ENCODE results near the gene TMEM131L.

Gene TMEM131L

DNA sequence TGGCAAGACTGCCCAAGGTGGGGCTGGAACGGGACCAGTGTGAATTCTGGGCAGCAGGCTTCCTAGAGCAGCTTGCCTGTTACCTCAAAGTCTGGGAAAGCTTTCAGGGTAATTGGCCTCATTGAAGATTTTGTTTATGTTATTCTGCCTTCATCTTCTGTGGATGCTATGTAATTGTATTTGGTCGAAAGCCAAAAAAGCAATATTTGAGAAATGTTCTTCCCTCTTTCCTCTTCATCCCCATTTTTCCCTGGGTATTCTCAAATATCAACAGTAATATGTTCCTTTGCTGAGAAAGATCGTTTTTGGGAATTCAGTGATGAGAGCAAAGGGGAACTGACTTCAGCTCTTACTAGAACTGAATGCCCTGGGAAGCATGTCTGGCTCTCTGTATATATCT, 12.9 kb downstream of the TMEM131L start:
- H3K27me3 ChIP-seq (ENCODE audit: control insufficient read depth, insufficient read depth, low read length), result no peaks in the 10 kb centered on the region
- H3K36me3 ChIP-seq (ENCODE audit: control insufficient read depth, insufficient read depth, low read length), result no peaks in the 10 kb centered on the region
- H3K9me3 ChIP-seq (ENCODE audit: control insufficient read depth, insufficient read depth, low read length), result no peaks in the 10 kb centered on the region
- WGBS (ENCODE audit: insufficient coverage, insufficient read length), result no CpG with 5 or more reads among the region's 3 CpGs
- H3K4me1 ChIP-seq (ENCODE audit: control insufficient read depth, insufficient read depth, low read length), result no peaks in the 10 kb centered on the region
- H3K4me3 ChIP-seq (ENCODE audit: low read length), result no peak overlapping the region
- no peak overlapping the region for H3K27ac ChIP-seq (ENCODE audit: low read length)
- DNase-seq (ENCODE audit: low read depth, low spot score), result no peak

DNA sequence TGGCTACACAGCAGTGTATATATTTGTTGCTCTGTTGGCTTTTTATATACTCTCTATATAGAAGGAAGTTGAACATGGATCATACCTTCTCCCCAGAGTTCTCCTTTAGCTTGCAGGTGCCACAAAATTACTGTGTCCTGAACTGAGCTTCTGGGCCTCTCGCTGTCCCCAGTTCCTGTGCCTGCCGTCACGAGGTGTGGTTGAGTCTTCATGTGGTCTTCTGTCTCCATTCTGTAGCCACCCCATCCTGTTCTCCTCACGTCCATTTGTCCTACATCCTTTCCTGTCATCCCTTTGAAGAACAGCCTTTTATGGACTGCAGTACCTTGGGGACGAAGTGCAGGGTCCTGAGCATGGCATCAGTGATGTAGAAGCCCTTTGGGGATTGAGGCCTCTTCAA, 14.5 kb downstream of the TMEM131L start:
- H3K9me3 ChIP-seq (ENCODE audit: control insufficient read depth, insufficient read depth, low read length), result no peaks in the 10 kb centered on the region
- no CpG with 5 or more reads among the region's 5 CpGs for WGBS (ENCODE audit: insufficient coverage, insufficient read length)
- no peak overlapping the region for H3K27ac ChIP-seq (ENCODE audit: low read length)
- DNase-seq (ENCODE audit: low read depth, low spot score), result no peak
- H3K27me3 ChIP-seq (ENCODE audit: control insufficient read depth, insufficient read depth, low read length), result no peaks in the 10 kb centered on the region
- no peak overlapping the region for H3K4me3 ChIP-seq (ENCODE audit: low read length)
- no peaks in the 10 kb centered on the region for H3K4me1 ChIP-seq (ENCODE audit: control insufficient read depth, insufficient read depth, low read length)
- no peaks in the 10 kb centered on the region for H3K36me3 ChIP-seq (ENCODE audit: control insufficient read depth, insufficient read depth, low read length)

DNA sequence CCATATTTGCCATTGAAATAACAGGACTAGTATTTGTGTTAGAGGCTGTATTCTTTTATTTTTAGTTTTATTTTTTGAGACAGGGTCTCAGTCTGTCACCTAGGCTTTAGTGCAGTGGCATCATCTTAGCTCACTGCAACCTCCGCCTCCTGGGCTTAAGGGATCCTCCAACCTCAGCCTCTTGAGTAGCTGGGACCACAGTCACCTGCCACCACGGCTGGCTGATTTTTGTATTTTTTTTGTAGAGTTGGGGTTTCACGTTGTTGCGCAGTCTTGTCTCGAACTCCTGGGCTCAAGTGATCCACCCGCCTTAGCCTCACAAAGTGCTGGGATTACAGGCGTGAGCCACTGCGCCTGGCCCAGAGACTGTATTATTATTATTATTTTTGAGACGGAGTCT, 15.3 kb downstream of the TMEM131L start:
- no peak overlapping the region for H3K27ac ChIP-seq (ENCODE audit: low read length)
- no peak overlapping the region for H3K4me3 ChIP-seq (ENCODE audit: low read length)
- peaks cover 1% of the 10 kb centered on the region; the same call in 1 of the 2 replicates for H3K4me1 ChIP-seq (ENCODE audit: control insufficient read depth, insufficient read depth, low read length)
- no peak for DNase-seq (ENCODE audit: low read depth, low spot score)
- no peaks in the 10 kb centered on the region for H3K36me3 ChIP-seq (ENCODE audit: control insufficient read depth, insufficient read depth, low read length)
- H3K9me3 ChIP-seq (ENCODE audit: control insufficient read depth, insufficient read depth, low read length), result no peaks in the 10 kb centered on the region
- no CpG with 5 or more reads among the region's 9 CpGs for WGBS (ENCODE audit: insufficient coverage, insufficient read length)
- H3K27me3 ChIP-seq (ENCODE audit: control insufficient read depth, insufficient read depth, low read length), result no peaks in the 10 kb centered on the region

DNA sequence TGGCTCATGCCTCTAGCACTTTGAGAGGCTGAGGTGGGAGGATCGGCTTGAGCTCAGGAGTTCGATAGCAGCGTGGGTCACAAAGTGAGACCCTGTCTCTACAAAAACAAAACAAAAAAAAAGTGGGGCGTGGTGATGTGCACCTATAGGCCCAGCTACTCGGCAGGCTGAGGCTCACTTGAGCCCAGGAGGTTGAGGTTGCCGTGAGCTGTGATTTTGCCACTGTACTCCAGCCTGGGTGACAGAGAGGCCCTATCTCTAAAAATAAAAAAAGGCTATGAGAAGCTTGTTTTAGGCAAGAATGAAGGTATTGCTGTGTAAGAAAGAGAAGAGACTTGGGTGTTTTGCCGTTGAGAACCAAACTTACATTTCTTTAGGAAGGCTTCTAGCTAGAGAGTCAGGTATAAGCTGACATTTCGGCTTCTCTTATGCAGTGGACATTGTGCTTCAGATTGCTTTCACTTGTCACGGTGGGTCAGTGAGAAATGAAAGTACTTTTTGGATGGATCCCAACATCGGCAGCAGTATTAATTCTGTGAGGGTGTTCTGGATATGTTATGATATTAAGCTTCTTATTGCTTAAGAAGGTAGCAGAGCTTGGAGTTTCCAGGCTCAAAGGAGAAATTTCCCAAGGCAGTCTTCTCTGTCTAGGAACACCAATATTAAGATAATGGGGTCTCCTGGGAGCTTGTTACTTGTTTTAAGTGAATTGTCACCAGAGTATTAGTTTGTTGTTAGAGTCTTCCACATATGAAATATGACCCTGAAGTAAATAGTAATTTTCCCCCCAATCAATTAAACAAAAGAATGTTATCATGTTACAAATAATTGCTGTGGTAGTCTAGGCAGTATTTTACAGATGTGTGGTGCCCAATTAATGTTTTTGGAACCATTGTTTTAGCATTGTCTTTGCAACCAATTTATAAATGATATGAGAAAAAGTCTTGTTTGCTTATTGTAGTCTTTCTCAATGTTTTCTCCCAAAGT, 17.6 kb downstream of the TMEM131L start:
- no peak overlapping the region for H3K4me3 ChIP-seq (ENCODE audit: low read length)
- WGBS (ENCODE audit: insufficient coverage, insufficient read length), result no CpG with 5 or more reads among the region's 10 CpGs
- H3K4me1 ChIP-seq (ENCODE audit: control insufficient read depth, insufficient read depth, low read length), result peaks cover 9% of the 10 kb centered on the region
- no peaks in the 10 kb centered on the region for H3K27me3 ChIP-seq (ENCODE audit: control insufficient read depth, insufficient read depth, low read length)
- H3K9me3 ChIP-seq (ENCODE audit: control insufficient read depth, insufficient read depth, low read length), result no peaks in the 10 kb centered on the region
- no peak overlapping the region for H3K27ac ChIP-seq (ENCODE audit: low read length)
- H3K36me3 ChIP-seq (ENCODE audit: control insufficient read depth, insufficient read depth, low read length), result no peaks in the 10 kb centered on the region
- no peak for DNase-seq (ENCODE audit: low read depth, low spot score)

DNA sequence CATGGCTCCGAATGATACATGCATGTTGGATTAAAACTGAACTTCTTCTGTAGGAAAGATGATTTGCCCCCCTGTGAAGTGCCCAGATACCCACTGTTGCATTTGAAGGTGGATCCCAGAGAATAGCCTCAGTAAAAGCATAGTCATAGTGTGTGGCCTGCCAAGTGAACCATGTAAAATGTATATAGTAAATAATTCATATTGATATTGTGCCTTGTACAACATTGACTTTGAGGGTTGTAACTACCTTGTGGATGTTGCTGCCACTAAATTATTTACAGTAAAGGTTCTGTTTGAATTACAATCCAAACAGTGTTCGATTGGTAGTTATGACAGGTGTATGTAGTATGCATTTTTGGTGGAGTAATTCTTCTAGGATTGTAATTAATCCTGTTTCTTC, 19.2 kb downstream of the TMEM131L start:
- no peak overlapping the region for H3K27ac ChIP-seq (ENCODE audit: low read length)
- no peaks in the 10 kb centered on the region for H3K9me3 ChIP-seq (ENCODE audit: control insufficient read depth, insufficient read depth, low read length)
- DNase-seq (ENCODE audit: low read depth, low spot score), result no peak
- H3K36me3 ChIP-seq (ENCODE audit: control insufficient read depth, insufficient read depth, low read length), result no peaks in the 10 kb centered on the region
- WGBS (ENCODE audit: insufficient coverage, insufficient read length), result no CpG with 5 or more reads among the region's 2 CpGs
- no peak overlapping the region for H3K4me3 ChIP-seq (ENCODE audit: low read length)
- peaks cover 14% of the 10 kb centered on the region for H3K4me1 ChIP-seq (ENCODE audit: control insufficient read depth, insufficient read depth, low read length)
- no peaks in the 10 kb centered on the region for H3K27me3 ChIP-seq (ENCODE audit: control insufficient read depth, insufficient read depth, low read length)

DNA sequence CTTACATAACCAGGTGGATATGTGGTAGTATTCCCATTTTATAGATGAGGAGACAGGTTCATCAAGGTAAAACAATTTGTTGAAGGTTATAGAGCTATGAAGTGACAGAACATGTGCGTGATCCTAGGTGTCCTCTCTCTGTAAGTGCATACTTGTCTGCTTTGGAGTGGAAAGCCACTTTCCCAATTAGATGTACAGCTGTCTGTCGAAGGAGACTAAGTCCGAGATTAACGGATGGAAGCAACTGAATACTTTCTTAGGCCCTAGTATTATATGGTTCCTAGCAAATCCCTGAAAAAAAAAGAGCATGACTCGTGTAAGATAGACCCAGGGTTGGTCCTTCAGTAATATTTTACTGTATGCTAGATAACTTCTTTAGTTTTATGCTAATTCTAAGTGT, 19.7 kb downstream of the TMEM131L start:
- H3K27ac ChIP-seq (ENCODE audit: low read length), result no peak overlapping the region
- H3K36me3 ChIP-seq (ENCODE audit: control insufficient read depth, insufficient read depth, low read length), result no peaks in the 10 kb centered on the region
- H3K4me3 ChIP-seq (ENCODE audit: low read length), result no peak overlapping the region
- no peaks in the 10 kb centered on the region for H3K27me3 ChIP-seq (ENCODE audit: control insufficient read depth, insufficient read depth, low read length)
- no peak for DNase-seq (ENCODE audit: low read depth, low spot score)
- H3K9me3 ChIP-seq (ENCODE audit: control insufficient read depth, insufficient read depth, low read length), result no peaks in the 10 kb centered on the region
- H3K4me1 ChIP-seq (ENCODE audit: control insufficient read depth, insufficient read depth, low read length), result peaks cover 14% of the 10 kb centered on the region
- WGBS (ENCODE audit: insufficient coverage, insufficient read length), result no CpG with 5 or more reads among the region's 5 CpGs

DNA sequence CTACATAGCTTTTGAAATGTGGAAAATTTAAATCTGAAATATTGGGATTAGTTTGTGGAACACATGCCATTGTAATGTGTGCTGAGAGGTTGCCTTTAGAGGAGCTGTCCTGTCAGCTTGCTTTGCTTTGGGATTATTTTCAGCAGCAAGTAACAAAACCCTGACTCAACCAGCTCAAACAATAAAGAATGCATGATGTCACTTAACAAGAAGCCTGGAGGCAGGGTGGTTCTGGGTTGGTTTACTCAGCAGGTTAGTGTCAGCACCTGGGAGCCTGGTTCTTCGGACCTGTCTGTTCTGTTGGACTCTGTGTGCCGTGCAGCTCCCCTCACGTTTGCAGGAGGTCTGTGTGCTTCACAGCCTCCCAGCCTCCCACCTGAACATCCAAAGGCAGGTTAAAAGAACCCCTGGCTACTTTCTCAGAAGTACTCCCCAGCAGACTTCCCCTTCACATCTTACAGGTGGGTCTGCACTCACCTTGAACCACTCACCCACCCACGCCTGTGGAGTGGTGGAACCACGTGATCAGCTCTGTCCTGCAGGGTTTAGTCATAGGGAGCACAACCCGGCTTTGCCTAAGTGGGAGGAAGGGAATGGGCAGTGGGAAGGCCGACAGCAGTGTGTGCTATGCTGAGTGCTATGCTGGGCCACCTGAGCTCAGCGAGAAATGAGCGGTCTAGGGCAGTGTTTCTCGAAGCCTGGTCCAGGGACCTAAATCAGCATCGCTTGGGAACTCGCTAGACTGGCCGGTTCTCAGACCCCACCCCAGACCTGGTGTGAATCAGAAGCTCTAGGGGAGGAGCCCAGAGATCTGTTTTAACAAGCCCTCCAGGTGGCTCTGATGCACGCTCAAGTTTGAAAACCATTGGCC, 20.4 kb downstream of the TMEM131L start:
- no peak overlapping the region for H3K27ac ChIP-seq (ENCODE audit: low read length)
- H3K36me3 ChIP-seq (ENCODE audit: control insufficient read depth, insufficient read depth, low read length), result no peaks in the 10 kb centered on the region
- H3K9me3 ChIP-seq (ENCODE audit: control insufficient read depth, insufficient read depth, low read length), result no peaks in the 10 kb centered on the region
- WGBS (ENCODE audit: insufficient coverage, insufficient read length), result no CpG with 5 or more reads among the region's 14 CpGs
- DNase-seq (ENCODE audit: low read depth, low spot score), result no peak
- H3K4me1 ChIP-seq (ENCODE audit: control insufficient read depth, insufficient read depth, low read length), result peaks cover 14% of the 10 kb centered on the region
- H3K27me3 ChIP-seq (ENCODE audit: control insufficient read depth, insufficient read depth, low read length), result no peaks in the 10 kb centered on the region
- H3K4me3 ChIP-seq (ENCODE audit: low read length), result no peak overlapping the region

DNA sequence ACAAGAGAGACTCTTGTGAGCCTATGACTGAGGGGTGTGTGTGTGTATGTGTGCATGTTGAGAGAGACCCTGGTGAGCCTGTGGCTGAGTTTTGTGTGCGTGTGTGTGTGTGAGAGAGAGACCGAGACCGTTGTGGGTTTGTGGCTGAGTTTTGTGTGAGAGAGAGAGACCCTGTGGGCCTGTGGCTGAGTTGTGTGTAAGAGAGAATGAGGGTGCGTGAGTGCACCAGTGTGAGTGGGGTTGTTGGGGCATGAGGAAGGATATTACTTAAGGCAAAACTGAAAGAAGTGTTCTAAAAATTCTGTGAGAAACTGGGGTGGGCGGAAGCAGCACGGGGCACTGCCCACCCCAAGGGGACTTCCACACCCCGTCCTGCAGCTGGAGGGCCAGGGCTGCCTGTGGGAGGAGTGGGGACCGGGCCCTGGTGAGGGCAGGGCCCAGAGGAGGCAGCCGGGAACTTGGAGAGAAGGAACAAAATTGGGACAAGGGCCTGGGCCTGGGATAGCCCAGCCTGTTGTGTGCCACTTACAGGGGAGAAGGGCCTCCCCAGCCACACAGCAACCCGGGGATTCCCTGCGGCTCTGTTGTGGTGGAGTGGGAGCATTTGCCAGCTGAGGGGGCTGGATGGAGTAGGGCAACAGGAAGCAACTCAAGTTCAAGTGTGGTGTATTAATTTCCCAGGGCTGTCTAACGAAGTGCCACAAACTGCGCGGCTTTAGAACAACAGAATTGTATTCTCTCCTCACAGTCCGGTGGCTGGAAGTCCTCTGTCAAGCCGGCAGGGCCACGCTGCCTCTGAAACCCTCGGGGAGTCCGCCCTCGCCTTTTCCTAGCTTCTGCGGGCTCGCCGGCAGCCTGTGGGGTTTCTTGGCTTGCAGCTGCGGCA, 22.1 kb downstream of the TMEM131L start:
- Histone ChIP-seq H3K4me1 (ENCODE audit: control insufficient read depth, insufficient read depth, low read length) (peaks cover 14% of the 10 kb centered on the region), H3K4me3 (ENCODE audit: low read length) (no peak overlapping the region), H3K27me3 (ENCODE audit: control insufficient read depth, insufficient read depth, low read length) (no peaks in the 10 kb centered on the region), H3K27ac (ENCODE audit: low read length) (no peak overlapping the region), H3K9me3 (ENCODE audit: control insufficient read depth, insufficient read depth, low read length) (no peaks in the 10 kb centered on the region), H3K36me3 (ENCODE audit: control insufficient read depth, insufficient read depth, low read length) (no peaks in the 10 kb centered on the region)
- WGBS (ENCODE audit: insufficient coverage, insufficient read length), result no CpG with 5 or more reads among the region's 24 CpGs
- no peak for DNase-seq (ENCODE audit: low read depth, low spot score)

DNA sequence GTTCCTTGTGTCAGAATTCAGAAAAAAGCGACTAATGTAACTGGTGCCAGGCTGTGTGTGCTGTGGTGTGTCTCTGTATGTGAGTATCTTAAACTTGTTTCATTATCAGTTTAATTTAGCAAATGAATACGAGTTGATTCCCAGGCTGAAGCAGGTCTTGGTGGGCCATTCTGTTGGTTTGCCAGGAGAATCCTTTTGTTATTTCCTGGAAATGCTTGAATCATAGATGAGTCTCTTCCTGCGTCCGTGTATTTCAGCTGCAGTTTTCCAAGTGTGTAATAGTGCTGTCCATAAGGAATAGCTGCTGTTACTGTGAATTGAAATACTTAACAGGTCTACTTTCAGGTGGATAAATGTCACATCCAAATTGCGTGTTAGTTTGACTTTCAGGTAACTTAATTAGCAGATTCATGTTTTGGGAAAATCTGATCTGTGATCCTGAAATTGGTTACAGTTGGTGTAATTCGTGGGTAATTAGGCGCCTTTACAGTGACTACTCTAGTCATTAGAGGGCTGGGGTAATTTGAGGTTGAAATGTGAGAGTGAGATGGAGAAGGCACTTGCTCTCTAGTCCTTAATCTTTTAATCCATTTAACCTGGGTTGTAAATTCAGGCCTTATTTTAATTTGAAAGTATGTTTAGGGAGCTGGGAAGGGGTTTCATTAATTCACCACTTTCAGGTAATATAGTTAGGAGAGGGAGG, 23.8 kb downstream of the TMEM131L start:
- H3K4me1 ChIP-seq (ENCODE audit: control insufficient read depth, insufficient read depth, low read length), result peaks cover 14% of the 10 kb centered on the region
- no CpG with 5 or more reads among the region's 7 CpGs for WGBS (ENCODE audit: insufficient coverage, insufficient read length)

More for the DNA sequence above, 23.8 kb downstream of the TMEM131L start:
- Histone ChIP-seq H3K9me3 (ENCODE audit: control insufficient read depth, insufficient read depth, low read length) (no peaks in the 10 kb centered on the region), H3K27ac (ENCODE audit: low read length) (no peak overlapping the region), H3K36me3 (ENCODE audit: control insufficient read depth, insufficient read depth, low read length) (no peaks in the 10 kb centered on the region), H3K4me3 (ENCODE audit: low read length) (no peak overlapping the region), H3K27me3 (ENCODE audit: control insufficient read depth, insufficient read depth, low read length) (no peaks in the 10 kb centered on the region)
- no peak for DNase-seq (ENCODE audit: low read depth, low spot score)
